GM23248 (cell line): ENCODE data around the gene KDM4B. TPM values are rescaled to one million over a fixed set of nuclear protein-coding genes. Genes with fewer than 3 reads are reported as not detected.
"Not testable (repeated sequence)": the region's sequence is repeated elsewhere in the genome, so short reads cannot be mapped to it uniquely, and the experiment has no call there.

ENCODE experiments used
- DNase-seq: peaks from one replicate; pipeline ENCODE4 v3.0.0-alpha.2; 2015
- H2AFZ ChIP-seq: fragments of 200-600 bp; sonication (generic); 2 replicates; pipeline ENCODE4 v1.6.1; 2016; ENCODE audit warnings: antibody characterized with exemption
- H3F3A ChIP-seq: fragments of 200-600 bp; sonication (generic); 2 replicates; pipeline ENCODE4 v1.6.1; 2016; ENCODE audit warnings: mild to moderate bottlenecking, antibody characterized with exemption, mixed run types; ENCODE audit not compliant: insufficient read depth
- H3K27ac ChIP-seq: fragments of 200-600 bp; sonication (generic); 2 replicates; pipeline ENCODE4 v1.5.1; 2016; ENCODE audit warnings: mild to moderate bottlenecking
- H3K27me3 ChIP-seq: fragments of 200-600 bp; sonication (generic); replicated peaks from 2 replicates; pipeline ENCODE4 v1.6.1; 2016; ENCODE audit warnings: mild to moderate bottlenecking; ENCODE audit not compliant: insufficient read depth
- H3K36me3 ChIP-seq: fragments of 200-600 bp; sonication (generic); 2 replicates; pipeline ENCODE4 v1.6.1; 2016; ENCODE audit warnings: low read depth, mild to moderate bottlenecking
- H3K4me1 ChIP-seq: fragments of 200-600 bp; sonication (generic); 2 replicates; pipeline ENCODE4 v1.6.1; 2016; ENCODE audit warnings: mild to moderate bottlenecking; ENCODE audit not compliant: insufficient read depth
- H3K4me2 ChIP-seq: fragments of 200-600 bp; sonication (generic); one replicate; pipeline ENCODE4 v1.6.1; 2016; ENCODE audit warnings: mild to moderate bottlenecking; ENCODE audit not compliant: unreplicated experiment
- H3K4me3 ChIP-seq: fragments of 200-600 bp; sonication (generic); 2 replicates; pipeline ENCODE4 v1.5.1; 2016; ENCODE audit warnings: mild to moderate bottlenecking
- H3K79me2 ChIP-seq: fragments of 200-600 bp; sonication (generic); 2 replicates; pipeline ENCODE4 v1.6.1; 2016; ENCODE audit warnings: mild to moderate bottlenecking; ENCODE audit not compliant: insufficient read depth
- H3K9ac ChIP-seq: fragments of 200-600 bp; sonication (generic); 2 replicates; pipeline ENCODE4 v1.6.1; 2016; ENCODE audit warnings: mild to moderate bottlenecking
- H3K9me2 ChIP-seq: fragments of 200-600 bp; sonication (generic); 2 replicates; pipeline ENCODE4 v1.6.1; 2016; ENCODE audit warnings: mixed run types, mild to moderate bottlenecking, moderate library complexity; ENCODE audit not compliant: insufficient read depth
- H3K9me3 ChIP-seq: fragments of 200-600 bp; sonication (generic); one replicate; pipeline ENCODE4 v1.6.1; 2017; ENCODE audit warnings: low read depth
- H4K20me1 ChIP-seq: fragments of 200-600 bp; sonication (generic); 2 replicates; pipeline ENCODE4 v1.6.0; 2016; ENCODE audit not compliant: insufficient read depth
- EZH2 ChIP-seq: fragments of 200-600 bp; sonication (generic); IDR thresholded peaks from 2 replicates; pipeline ENCODE4 v1.6.1; 2018; ENCODE audit warnings: antibody characterized with exemption, mild to moderate bottlenecking; ENCODE audit not compliant: insufficient read depth, poor library complexity, severe bottlenecking
- EZH2phosphoT487 ChIP-seq: fragments of 200-600 bp; sonication (generic); IDR thresholded peaks from 2 replicates; pipeline ENCODE4 v1.6.1; 2018; ENCODE audit warnings: antibody characterized with exemption, moderate library complexity, mild to moderate bottlenecking, low read depth; ENCODE audit not compliant: insufficient read depth
- WGBS, 2 experiments: methylation state at CpG; one replicate each; pipeline ENCODE4 v1.1.6; 2015 to 2017; ENCODE audit warnings: low lambda C conversion rate in 2 of 2, low coverage in 1 of 2; ENCODE audit errors: missing lambda C conversion rate in 2 of 2; 5-methylcytosine and 5-hydroxymethylcytosine counted together
- in situ Hi-C: fragments of 300-500 bp; cut with MboI; formaldehyde crosslinking; loops from 2 replicates; pipeline ENCODE4 v1.15.0; 2020
- polyA plus RNA-seq: library from polyadenylated mRNA; unstranded; fragments of >200 nt; fragmentation: Nextera tagmentation; extraction: Ambion mirVana; gene quantifications from 2 replicates; pipeline ENCODE4 v1.2.1, GENCODE V29; 2016
- total RNA-seq: library from RNA; depleted of rRNA; stranded (reverse); fragments of >200 nt; shearing (Covaris generic); gene quantifications from 2 replicates; pipeline ENCODE4 v1.2.3, GENCODE V29; 2014

KDM4B gene
- total and polyA plus RNA-seq, 2 experiments from 2014 or later = 14.8 to 28.7 TPM

GRCh38 chr19:5157186-5157585, 188.3 kb downstream of the KDM4B start:
- H3K36me3 ChIP-seq = no peaks in the 10 kb centered on the region
- no peaks in the 10 kb centered on the region for H4K20me1 ChIP-seq
- no peak for TF ChIP-seq EZH2phosphoT487
- no peak for TF ChIP-seq EZH2
- no peak overlapping the region for H3K4me2 ChIP-seq
- H3K79me2 ChIP-seq = no peaks in the 10 kb centered on the region
- H3K9ac ChIP-seq = no peak overlapping the region
- no peaks in the 10 kb centered on the region for H3K9me2 ChIP-seq
- WGBS, 2 experiments = 53 to 65% methylated on average over 4 of the region's 4 CpGs
- H3F3A ChIP-seq = no peaks in the 10 kb centered on the region
- H3K9me3 ChIP-seq = no peaks in the 10 kb centered on the region
- H2AFZ ChIP-seq = no peak overlapping the region
- H3K4me3 ChIP-seq = no peak overlapping the region
- in situ Hi-C loops = no loop called here
- DNase-seq = no peak
- H3K27ac ChIP-seq = no peak overlapping the region
- H3K27me3 ChIP-seq = no peaks in the 10 kb centered on the region
- peaks cover 14% of the 10 kb centered on the region for H3K4me1 ChIP-seq

DNA sequence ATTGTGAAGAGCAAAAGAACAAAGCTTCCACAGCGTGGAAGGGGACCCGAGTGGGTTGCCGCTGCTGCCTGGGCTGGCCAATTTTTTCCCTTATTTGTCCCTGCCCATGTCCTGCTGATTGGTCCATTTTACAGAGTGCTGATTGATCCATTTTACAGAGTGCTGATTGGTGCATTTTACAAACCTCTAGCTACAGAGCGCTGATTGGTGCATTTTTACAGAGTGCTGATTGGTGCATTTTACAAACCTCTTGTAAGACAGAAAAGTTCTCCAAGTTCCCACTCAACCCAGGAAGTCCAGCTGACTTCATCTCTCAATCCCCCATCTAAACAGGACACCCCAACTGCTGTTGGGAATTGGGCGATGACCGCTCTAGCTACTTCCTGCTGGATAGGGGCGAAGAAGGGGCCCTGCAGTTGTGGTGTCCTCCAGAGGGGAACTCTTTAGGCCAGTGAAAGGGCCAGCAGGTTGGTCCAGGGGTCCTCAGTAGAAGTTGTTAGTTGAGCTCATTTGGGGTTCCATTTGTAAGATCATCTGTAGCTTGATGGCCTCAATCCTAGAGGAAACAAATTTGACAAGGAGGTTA, 189.7 kb downstream of the KDM4B start:
- H2AFZ ChIP-seq, H3K4me3 ChIP-seq, H3K9me2 ChIP-seq, H3K27me3 ChIP-seq, H3F3A ChIP-seq, H4K20me1 ChIP-seq, H3K9ac ChIP-seq, in situ Hi-C loops, H3K79me2 ChIP-seq, H3K9me3 ChIP-seq, H3K27ac ChIP-seq, DNase-seq, H3K4me2 ChIP-seq, H3K36me3 ChIP-seq: not testable (repeated sequence)
- peaks cover 14% of the 10 kb centered on the region for H3K4me1 ChIP-seq
- WGBS, 2 experiments = 97 to 100% methylated on average over 7 of the region's 7 CpGs

DNA sequence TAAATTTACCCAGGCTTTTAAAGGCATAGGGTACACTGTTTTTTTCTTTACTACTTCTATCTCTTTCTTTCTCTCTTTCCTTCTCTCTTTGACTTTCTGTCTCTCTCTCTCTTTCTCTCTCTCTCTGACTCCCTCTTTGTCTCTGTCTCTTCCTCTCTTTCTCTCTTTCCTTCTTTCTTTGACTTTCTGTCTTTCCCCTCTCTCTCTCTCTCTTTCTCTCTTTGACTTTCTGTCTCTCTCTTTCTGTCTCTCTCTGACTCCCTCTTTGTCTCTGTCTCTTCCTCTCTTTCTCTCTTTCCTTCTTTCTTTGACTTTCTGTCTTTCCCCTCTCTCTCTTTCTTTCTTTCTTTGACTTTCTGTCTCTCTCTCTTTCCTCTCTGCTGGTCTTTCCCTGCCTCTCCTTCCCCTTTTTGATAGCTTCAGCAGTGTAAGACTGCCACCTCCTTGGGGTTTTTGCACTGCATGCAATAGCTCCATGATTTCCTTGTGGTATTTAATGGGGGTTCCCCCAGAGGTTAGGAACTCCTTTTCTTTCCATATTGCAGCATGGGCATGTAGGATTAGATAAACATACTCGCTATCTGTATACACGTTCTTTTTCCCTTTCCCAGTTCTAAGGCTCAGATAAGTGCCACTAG, 191.4 kb downstream of the KDM4B start:
- H3K4me3 ChIP-seq, H2AFZ ChIP-seq, H3K27me3 ChIP-seq, H3K9ac ChIP-seq, DNase-seq, H4K20me1 ChIP-seq, H3F3A ChIP-seq, H3K36me3 ChIP-seq, in situ Hi-C loops, H3K27ac ChIP-seq, H3K9me3 ChIP-seq, H3K9me2 ChIP-seq, H3K79me2 ChIP-seq, H3K4me2 ChIP-seq: not testable (repeated sequence)
- 93 to 94% methylated on average over 2 of the region's 2 CpGs for WGBS, 2 experiments
- peaks cover 14% of the 10 kb centered on the region for H3K4me1 ChIP-seq

DNA sequence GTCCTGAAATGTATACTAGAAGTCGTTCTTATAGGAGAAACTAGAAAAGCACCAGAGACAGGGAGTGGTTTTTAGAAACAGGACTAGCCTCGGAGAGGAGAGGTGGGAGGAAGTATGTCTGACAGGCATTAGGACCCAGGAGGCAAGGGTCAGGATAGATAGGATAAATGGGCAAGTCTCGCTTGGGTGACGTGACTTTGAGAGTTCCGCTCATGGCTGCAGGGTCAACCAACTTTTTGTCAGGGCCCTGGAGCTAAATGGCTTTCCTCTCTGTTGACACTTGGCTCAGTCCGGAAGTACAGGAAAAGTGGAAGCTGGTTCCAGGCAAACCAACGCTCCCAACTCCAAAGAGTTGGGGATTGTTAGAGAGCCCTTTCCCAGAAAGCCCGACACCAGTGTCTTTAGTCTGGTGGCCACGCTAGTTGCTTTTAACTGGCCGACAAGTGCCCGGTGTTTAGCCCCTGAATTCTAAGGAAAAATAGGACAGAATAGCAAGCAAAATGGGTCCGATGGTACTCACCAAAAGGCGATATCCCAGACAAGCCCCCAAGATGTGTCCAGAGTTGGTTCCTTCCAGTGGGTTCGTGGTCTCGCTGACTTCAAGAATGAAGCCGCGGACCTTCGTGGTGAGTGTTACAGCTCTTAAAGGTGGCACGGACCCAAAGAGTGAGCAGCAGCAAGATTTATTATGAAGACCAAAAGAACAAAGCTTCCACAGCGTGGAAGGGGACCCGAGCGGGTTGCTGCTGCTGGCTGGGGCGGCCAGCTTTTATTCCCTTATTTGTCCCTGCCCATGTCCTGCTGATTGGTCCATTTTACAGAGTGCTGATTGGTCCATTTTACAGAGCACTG, 196.2 kb downstream of the KDM4B start:
- Histone ChIP-seq H3K4me1 (peaks cover 12% of the 10 kb centered on the region), H3K27ac (peak overlapping the region; percentile 73; the same call in 1 of the 2 replicates)
- H3K36me3 ChIP-seq, H3K4me3 ChIP-seq, H2AFZ ChIP-seq, in situ Hi-C loops, DNase-seq, H4K20me1 ChIP-seq, H3K9me2 ChIP-seq, H3K27me3 ChIP-seq, H3K9me3 ChIP-seq, H3K9ac ChIP-seq, H3K79me2 ChIP-seq, H3F3A ChIP-seq, H3K4me2 ChIP-seq: not testable (repeated sequence)
- 90 to 91% methylated on average over 23 of the region's 23 CpGs for WGBS, 2 experiments
